ENCODE data around the gene PACS2.
"Not testable (repeated sequence)": the region's sequence is repeated elsewhere in the genome, so short reads cannot be mapped to it uniquely, and the experiment has no call there.

PACS2 gene

GRCh38 chr14:105333020-105333490, 18.5 kb downstream of the PACS2 start:
- no peak for DNase-seq (ENCODE audit: low read depth in 2 of 2)

GRCh38 chr14:105333613-105334364, 19.2 kb downstream of the PACS2 start:
- no peak for DNase-seq (ENCODE audit: low read depth in 2 of 2)

DNA sequence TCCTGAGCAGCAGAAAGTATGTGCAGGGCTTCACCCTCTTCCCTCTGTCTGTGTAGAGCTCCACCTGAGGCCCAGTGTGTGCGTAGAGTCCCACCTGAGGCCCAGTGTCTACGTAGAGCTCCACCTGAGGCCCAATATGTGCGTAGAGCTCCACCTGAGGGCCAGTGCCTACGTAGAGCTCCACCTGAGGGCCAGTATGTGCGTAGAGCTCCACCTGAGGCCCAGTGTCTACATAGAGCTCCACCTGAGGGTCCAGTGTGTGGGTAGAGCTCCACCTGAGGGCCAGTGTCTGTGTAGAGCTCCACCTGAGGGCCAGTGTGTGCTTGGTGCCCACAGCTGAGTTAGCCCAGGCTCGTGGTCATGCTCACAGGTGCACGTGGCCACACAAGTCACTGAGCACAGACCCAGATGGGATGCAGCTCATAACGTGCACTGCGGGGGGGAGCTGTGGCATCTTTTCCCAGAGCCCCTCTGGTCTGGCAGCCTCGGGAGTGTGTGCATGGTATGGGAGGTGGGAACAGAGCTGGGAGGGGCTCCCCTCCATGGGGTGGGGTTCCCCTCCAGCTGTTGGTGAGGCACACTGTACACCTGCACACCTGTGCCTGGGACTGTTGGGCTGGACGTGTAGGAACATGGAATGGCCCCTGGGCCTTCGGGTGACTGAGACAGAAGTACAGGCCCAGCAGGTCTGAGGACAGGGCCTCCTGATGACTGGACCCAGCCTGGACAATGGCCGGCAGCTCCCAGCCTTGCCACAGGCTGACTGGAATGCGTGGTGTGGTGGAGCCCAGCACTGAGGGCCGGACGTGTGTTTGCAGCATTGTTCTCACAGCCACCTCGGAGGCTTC, 20.1 kb downstream of the PACS2 start:
- no peak for DNase-seq (ENCODE audit: low read depth in 2 of 2)

- DNase-seq (ENCODE audit: low read depth in 2 of 2), result not testable (repeated sequence)
Measured at GRCh38 chr14:105335231-105335542, 20.6 kb downstream of the PACS2 start.

DNA sequence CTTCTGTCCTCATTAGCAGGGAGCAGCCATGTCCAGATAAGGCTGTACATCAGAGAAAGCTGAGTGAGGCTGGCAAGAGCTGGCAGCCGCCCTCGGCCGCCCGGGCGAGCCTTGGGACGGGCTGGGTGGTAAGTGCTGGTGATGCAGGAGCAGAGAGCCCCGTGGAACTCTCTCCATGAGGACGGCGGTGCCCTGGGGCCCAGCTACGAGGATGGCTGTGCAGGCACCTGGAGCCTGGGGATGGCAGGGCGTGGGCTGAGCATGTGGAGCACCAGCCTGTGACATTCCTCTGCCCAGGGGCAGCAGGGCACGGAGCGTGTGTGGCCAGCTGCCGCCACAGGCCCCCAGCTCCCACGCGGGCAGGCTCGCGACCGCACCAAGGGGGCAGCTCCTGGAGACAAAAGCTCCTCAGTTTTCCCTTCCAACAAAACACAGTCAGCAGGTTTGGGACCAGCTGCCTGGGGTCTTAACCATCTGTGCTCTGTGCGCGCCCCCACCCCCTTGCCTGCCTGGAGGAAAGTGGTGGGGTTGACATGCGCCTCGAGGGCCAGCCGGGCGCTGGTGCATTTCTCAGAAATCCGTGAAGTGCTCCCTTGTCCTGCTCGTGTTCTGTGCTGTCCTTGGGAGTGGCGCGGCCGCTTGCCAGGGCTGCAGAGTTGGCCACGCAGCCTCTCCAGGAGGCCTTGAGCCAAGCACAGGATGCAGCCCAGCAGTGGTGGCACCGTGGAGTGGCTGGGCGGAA, 21.4 kb downstream of the PACS2 start:
- DNase-seq (ENCODE audit: low read depth in 2 of 2), result no peak

- no peak for DNase-seq (ENCODE audit: low read depth in 2 of 2)
Measured at GRCh38 chr14:105336477-105337287, 22.1 kb downstream of the PACS2 start.

GRCh38 chr14:105337433-105337832, 22.9 kb downstream of the PACS2 start:
- no peak for DNase-seq (ENCODE audit: low read depth in 2 of 2)

DNA sequence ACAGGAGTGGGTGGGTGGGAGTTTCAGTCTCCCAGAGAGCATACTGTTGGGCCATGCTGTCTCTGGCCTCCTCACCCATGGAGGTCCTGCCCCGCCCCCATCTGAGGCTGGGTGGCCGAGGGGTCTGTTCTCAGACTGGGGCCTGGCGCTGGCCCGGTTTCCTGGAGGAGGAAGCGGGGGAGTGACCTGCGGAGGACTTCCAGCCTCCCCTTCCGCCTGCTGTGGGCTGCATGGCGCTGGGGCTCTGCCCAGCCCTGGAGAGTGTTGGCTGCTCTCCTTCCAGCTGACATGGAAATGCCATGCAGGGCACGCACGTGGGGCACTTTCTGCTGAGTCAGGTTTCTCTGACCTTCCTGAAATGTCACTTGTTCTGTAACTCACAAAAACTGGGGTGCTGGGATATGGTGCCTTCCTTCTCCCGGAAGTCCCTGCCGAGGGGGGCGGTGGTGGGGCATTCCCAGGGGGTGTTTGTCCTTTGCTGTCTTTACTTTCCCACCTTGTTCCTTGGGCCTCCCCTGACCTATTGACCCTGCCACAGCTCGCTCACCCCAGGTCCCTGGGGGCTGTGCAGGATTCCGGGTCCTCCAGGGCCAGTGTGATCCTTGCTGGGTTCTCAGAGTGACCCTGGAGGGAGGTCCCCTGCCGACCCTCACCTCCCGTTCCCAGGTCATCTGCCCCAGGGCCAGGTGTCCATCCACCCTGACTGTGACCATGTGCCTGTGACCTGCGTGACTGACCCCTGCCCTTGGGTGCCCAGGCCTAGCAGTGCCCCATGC, 23.6 kb downstream of the PACS2 start:
- no peak for DNase-seq (ENCODE audit: low read depth in 2 of 2)

GRCh38 chr14:105340821-105341733, 26.5 kb downstream of the PACS2 start:
- DNase-seq (ENCODE audit: low read depth in 2 of 2), result no peak

DNA sequence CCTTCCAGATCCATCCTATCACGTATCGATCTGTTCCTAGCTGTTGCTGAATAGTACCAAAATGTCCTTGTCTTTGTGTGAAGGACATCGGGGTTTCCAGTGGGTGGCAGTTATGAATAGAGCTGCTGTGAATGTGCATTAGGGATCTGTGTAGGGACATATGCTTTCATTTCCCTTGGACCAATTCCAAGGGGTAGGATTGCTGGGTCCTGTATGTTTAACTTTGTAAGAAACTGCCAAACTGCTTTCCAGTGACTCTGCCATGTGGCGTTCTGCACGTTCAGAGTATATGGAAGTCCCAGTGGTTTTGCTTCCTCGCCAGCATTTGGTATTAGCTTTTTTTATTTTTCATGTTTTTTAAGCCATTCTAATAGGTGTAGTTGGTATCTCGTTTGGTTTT, 28.6 kb downstream of the PACS2 start:
- no peak for DNase-seq (ENCODE audit: low read depth in 2 of 2)

- DNase-seq (ENCODE audit: low read depth in 2 of 2), result no peak
Measured at GRCh38 chr14:105346200-105346533, 31.6 kb downstream of the PACS2 start.

GRCh38 chr14:105346876-105347586, 32.5 kb downstream of the PACS2 start:
- DNase-seq (ENCODE audit: low read depth in 2 of 2), result no peak

- DNase-seq (ENCODE audit: low read depth in 2 of 2), result no peak
Measured at GRCh38 chr14:105347587-105347968, 33.0 kb downstream of the PACS2 start.

DNA sequence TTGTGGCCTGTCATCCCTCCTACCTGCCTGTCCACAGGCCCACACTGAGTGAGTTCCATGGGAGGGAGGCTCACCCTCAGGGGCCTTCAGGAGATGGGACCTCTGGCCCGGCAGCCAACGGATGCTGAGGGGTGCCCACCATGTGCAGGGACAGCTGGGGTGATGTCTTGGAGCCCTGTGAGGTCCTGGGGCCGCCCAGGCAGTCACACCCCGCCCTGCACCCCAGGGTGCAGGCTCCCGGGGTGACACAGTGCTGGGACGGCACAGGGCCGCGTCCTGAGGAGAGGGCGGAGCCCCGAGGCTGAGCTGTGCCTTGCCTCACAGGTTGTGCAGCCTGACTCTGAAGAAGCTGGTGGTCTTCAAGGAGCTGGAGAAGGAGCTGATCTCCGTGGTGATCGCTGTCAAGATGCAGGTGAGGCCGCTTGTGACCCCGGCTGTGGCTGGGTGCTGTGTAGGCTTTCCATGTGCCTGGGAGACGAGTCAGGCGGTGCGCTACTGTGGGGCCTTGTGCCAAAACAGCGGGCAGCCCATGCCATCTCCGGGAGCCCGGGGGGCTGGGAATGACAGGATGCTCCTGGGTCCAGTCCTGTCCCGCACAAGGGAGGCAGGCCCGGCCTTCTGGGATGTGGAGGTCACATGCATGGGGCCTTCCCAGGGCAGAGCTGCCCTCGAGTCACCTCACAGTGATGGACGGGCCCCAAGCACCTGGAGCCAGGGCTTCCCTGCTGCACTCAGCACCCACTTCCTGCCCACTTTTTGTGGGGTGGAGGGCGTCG, 33.8 kb downstream of the PACS2 start:
- DNase-seq (ENCODE audit: low read depth in 2 of 2), result no peak

GRCh38 chr14:105348945-105349699, 34.6 kb downstream of the PACS2 start:
- no peak for DNase-seq (ENCODE audit: low read depth in 2 of 2)

- DNase-seq (ENCODE audit: low read depth in 2 of 2), result no peak
Measured at GRCh38 chr14:105349992-105350391, 35.4 kb downstream of the PACS2 start.

DNA sequence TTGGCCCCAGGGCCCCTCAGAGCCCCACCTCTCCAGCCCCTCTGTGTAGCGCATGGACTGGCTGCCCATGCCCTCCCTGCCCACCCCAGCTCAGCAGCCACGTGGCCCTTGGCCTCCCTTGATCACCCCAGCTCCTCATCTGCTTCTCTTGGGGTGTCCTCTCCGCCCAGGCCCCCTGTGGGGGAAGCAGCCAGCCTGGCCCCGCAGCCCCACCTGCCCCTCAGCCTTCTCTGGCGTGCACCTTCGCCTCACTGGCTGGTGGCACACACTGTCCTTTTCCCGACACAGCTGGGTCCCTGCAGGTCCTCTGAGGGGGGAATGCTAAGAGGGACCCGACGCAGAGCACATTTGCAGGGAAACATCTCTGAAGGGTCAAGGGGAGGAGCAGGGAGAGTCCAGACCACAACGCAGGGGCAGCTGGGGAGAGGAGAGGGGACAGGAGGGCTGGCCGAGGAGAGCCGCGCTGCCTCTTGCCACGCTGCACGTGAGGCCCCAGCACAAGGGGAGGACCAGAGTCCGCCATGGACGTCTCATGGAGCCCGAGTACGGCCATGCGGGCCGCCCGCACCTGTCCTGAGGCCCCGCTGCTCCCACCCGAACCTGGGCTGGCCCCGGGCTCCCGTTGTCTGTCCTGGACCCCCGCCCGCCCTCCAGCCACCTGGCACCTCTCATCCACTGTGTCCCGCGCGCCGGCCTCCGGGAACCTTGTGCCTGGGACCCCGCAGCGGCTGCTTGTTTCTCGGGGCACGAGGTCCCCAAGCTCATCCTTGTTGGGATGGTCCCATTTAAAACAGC, 36.1 kb downstream of the PACS2 start:
- no peak for DNase-seq (ENCODE audit: low read depth in 2 of 2)

Measured in stimulated activated CD4-positive, alpha-beta T cell treated with anti-CD3 and anti-CD28 coated beads, Interleukin-1b, Interleukin-23, amount 100 ng/mL, for 4 hours (primary cell).